HFFc6 (cell line): ENCODE results near the gene AKT1. TPM values are rescaled to one million over a fixed set of nuclear protein-coding genes. Genes with fewer than 3 reads are reported as not detected.

Experiments used
- DNase-seq: peaks from one replicate; pipeline ENCODE4 v3.0.0-alpha.2; 2018
- H3K27ac Mint-ChIP-seq: 2 replicates; pipeline ENCODE4 v1.8.0; 2020; ENCODE audit warnings: mild to moderate bottlenecking, mixed read lengths
- H3K27me3 Mint-ChIP-seq: 2 replicates; pipeline ENCODE4 v1.8.0; 2021; ENCODE audit warnings: mild to moderate bottlenecking, moderate library complexity, mixed read lengths; ENCODE audit not compliant: insufficient read depth
- H3K36me3 Mint-ChIP-seq: 2 replicates; pipeline ENCODE4 v1.8.0; 2021; ENCODE audit warnings: low read depth, mixed read lengths
- H3K4me1 Mint-ChIP-seq: 2 replicates; pipeline ENCODE4 v1.8.0; 2020; ENCODE audit warnings: low read depth, mixed read lengths
- H3K4me3 Mint-ChIP-seq: 2 replicates; pipeline ENCODE4 v1.8.0; 2020; ENCODE audit warnings: mild to moderate bottlenecking, moderate library complexity, mixed read lengths
- H3K9me3 Mint-ChIP-seq: 2 replicates; pipeline ENCODE4 v1.8.0; 2020; ENCODE audit warnings: mild to moderate bottlenecking, mixed read lengths
- total RNA-seq, 6 experiments: library from RNA; stranded (reverse); fragmentation: NEBNext Ultra II Directional; extraction: Animal tissue kit (Norgen Biotek cat#: 25700); gene quantifications; 2 replicates in 1 of 6; 3 replicates in 5 of 6; pipeline ENCODE4 v1.2.3, GENCODE V29; 2021
- TF ChIP-seq, protein P1 (sequence below): fragments of 200-600 bp; sonication (generic); IDR thresholded peaks from 2 replicates; pipeline ENCODE4 v1.5.0; 2021; ENCODE audit warnings: antibody characterized with exemption, mild to moderate bottlenecking

AKT1 gene
- total RNA-seq, 6 experiments from 2014 or later: 164 to 191 (median 173) TPM

DNA sequence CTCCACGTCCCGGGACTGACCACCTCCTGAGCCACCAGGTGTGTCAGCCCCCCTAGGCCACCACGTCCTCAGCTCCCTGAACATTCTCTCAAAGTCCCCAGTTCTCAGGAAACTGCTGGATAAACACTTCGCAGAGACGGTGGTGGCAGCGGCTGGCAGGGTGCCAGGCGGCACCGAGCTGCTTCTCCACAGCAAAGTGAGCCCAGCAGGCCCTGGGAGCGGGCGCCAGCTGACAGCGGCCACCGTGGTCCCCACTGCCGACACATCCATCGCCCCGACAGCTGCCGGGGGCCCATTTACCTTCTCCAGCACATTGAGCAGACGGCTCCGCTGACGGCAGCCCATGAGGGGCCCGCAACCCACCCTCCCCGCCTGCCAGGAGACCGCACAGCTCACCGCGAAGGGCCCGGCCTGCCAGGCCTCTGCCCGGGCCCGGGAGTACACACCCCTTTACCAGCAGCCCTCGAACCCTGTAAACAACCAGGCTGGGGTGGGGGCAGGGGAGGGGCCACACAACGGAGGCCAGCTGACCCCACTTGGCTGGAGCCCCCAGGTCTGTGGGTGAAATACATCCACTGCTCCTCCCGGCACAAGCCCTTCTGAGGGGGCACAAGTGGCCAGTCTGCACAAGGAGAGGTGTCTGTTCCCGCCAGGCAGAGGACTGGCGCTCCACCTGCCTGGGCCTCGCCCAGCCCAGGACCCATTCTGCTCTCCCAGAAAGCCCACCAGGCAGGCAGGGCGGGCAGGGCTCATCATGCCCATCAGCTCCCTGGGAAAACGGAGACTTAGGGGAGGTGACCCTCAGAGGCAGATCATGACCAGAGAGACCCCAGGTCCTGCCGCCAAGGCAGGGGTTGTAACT lies 10.5 kb downstream of the AKT1 start:
- Mint-ChIP-seq H3K36me3 (no peaks in the 10 kb centered on the region), H3K27ac (no peak overlapping the region), H3K27me3 (no peaks in the 10 kb centered on the region; the same call in 1 of the 2 replicates), H3K4me3 (no peak overlapping the region), H3K4me1 (no peaks in the 10 kb centered on the region), H3K9me3 (no peaks in the 10 kb centered on the region)
- no peak for DNase-seq
- TF ChIP-seq, protein P1, sequence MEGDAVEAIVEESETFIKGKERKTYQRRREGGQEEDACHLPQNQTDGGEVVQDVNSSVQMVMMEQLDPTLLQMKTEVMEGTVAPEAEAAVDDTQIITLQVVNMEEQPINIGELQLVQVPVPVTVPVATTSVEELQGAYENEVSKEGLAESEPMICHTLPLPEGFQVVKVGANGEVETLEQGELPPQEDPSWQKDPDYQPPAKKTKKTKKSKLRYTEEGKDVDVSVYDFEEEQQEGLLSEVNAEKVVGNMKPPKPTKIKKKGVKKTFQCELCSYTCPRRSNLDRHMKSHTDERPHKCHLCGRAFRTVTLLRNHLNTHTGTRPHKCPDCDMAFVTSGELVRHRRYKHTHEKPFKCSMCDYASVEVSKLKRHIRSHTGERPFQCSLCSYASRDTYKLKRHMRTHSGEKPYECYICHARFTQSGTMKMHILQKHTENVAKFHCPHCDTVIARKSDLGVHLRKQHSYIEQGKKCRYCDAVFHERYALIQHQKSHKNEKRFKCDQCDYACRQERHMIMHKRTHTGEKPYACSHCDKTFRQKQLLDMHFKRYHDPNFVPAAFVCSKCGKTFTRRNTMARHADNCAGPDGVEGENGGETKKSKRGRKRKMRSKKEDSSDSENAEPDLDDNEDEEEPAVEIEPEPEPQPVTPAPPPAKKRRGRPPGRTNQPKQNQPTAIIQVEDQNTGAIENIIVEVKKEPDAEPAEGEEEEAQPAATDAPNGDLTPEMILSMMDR: no peak

GRCh38 chr14:104784218-104784568 lies 11.4 kb downstream of the AKT1 start:
- no peaks in the 10 kb centered on the region for H3K4me1 Mint-ChIP-seq
- no peak overlapping the region for H3K27ac Mint-ChIP-seq
- H3K36me3 Mint-ChIP-seq: no peaks in the 10 kb centered on the region
- no peak overlapping the region for H3K4me3 Mint-ChIP-seq
- H3K27me3 Mint-ChIP-seq: no peaks in the 10 kb centered on the region; the same call in 1 of the 2 replicates
- TF ChIP-seq, protein P1: no peak
- H3K9me3 Mint-ChIP-seq: no peaks in the 10 kb centered on the region
- no peak for DNase-seq

- Mint-ChIP-seq H3K4me1 (no peaks in the 10 kb centered on the region), H3K27me3 (no peaks in the 10 kb centered on the region; the same call in 1 of the 2 replicates), H3K4me3 (no peak overlapping the region), H3K27ac (no peak overlapping the region), H3K36me3 (no peaks in the 10 kb centered on the region), H3K9me3 (no peaks in the 10 kb centered on the region)
- no peak for DNase-seq
- TF ChIP-seq, protein P1: no peak
Measured at GRCh38 chr14:104783484-104784217, 11.9 kb downstream of the AKT1 start.

DNA sequence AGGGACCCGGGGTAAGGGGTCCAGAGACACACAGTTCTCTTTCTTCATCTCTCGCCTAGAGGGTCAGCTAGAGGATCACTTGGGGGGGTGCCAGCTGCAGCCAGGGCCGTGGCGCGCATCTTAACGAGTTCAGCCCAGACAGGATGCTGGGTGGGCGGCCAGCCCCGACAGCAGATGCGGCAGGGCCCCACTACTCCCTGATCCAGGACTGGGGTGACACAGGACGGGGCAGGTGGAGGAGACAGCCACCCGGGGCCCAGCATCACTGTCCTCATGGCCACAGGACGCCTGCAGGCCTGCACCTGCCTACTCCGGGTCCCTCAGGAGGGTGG lies 12.8 kb downstream of the AKT1 start:
- no peaks in the 10 kb centered on the region for H3K9me3 Mint-ChIP-seq
- no peaks in the 10 kb centered on the region for H3K36me3 Mint-ChIP-seq
- no peak for DNase-seq
- no peaks in the 10 kb centered on the region; the same call in 1 of the 2 replicates for H3K27me3 Mint-ChIP-seq
- no peak overlapping the region for H3K4me3 Mint-ChIP-seq
- H3K4me1 Mint-ChIP-seq: no peaks in the 10 kb centered on the region
- TF ChIP-seq, protein P1: no peak
- H3K27ac Mint-ChIP-seq: no peak overlapping the region

DNA sequence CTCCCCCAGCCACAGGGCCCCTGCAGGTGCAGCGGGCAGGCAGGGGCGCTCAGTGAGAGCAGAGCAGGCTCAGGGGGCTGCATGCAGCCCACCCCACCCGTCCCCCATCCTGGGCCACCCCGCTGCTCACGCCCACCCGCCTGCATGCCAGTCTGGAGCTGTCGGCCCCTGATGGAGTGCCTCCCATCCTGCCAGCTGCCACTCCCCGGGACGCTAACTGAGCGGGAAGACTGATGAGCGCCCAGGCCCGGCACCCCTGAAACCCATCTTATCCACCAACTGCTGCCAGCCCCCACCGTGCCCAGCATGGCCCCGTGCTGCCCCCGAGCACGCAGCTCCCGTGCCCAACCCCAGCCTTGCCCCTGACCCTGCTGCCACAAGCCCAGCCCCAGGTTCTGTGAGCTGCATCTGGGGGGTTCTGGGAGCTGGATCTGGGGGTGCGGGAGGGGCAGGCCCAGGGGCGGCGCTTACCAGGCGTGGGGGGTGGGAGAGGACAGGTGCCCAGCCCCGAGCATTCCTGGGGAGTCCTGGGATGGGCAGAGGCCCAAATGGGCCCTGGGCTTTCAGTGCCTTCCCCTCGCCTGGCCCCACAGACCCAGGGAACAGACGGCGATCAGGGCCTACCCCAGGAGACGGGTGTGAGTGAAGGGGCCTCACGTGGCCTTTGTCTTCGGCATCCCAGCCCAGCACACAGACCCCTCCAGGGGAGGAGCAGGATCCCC lies 13.3 kb downstream of the AKT1 start:
- no peaks in the 10 kb centered on the region; the same call in 1 of the 2 replicates for H3K27me3 Mint-ChIP-seq
- H3K36me3 Mint-ChIP-seq: no peaks in the 10 kb centered on the region
- no peak overlapping the region for H3K27ac Mint-ChIP-seq
- TF ChIP-seq, protein P1: no peak
- H3K4me3 Mint-ChIP-seq: no peak overlapping the region
- DNase-seq: no peak
- H3K9me3 Mint-ChIP-seq: no peaks in the 10 kb centered on the region
- H3K4me1 Mint-ChIP-seq: no peaks in the 10 kb centered on the region
